HS-27A (cell line): Measurements from ENCODE around the gene LOXL4.

ENCODE experiments used
- DNase-seq: peaks from one replicate; pipeline ENCODE4 v3.0.0-alpha.2; 2012; ENCODE audit warnings: low read depth, missing footprints

The LOXL4 gene

GRCh38 chr10:98295401-98295811 is 27.4 kb upstream of the LOXL4 start:
- no peak for DNase-seq

GRCh38 chr10:98294270-98294627 is 26.3 kb upstream of the LOXL4 start:
- no peak for DNase-seq

- no peak for DNase-seq
Observed at GRCh38 chr10:98293550-98294269, 25.7 kb upstream of the LOXL4 start.

- no peak for DNase-seq
Observed at GRCh38 chr10:98292971-98293370, 25.0 kb upstream of the LOXL4 start.

GRCh38 chr10:98289802-98290209 is 21.8 kb upstream of the LOXL4 start:
- no peak for DNase-seq

- DNase-seq: no peak
Observed at GRCh38 chr10:98287321-98287720, 19.3 kb upstream of the LOXL4 start.

GRCh38 chr10:98286419-98286818 is 18.4 kb upstream of the LOXL4 start:
- no peak for DNase-seq

- no peak for DNase-seq
Observed at GRCh38 chr10:98285416-98285815, 17.4 kb upstream of the LOXL4 start.

- no peak for DNase-seq
Observed at GRCh38 chr10:98276311-98276710, 8.3 kb upstream of the LOXL4 start.

- no peak for DNase-seq
Observed at GRCh38 chr10:98274562-98274961, 6.6 kb upstream of the LOXL4 start.

- no peak for DNase-seq
Observed at GRCh38 chr10:98273057-98273850, 5.3 kb upstream of the LOXL4 start.

- DNase-seq: no peak
Observed at GRCh38 chr10:98272656-98273055, 4.7 kb upstream of the LOXL4 start.

GRCh38 chr10:98272245-98272644 is 4.3 kb upstream of the LOXL4 start:
- no peak for DNase-seq

GRCh38 chr10:98270786-98271185 is 2.8 kb upstream of the LOXL4 start:
- DNase-seq: no peak

GRCh38 chr10:98270073-98270740 is 2.2 kb upstream of the LOXL4 start:
- DNase-seq: no peak

- peak; percentile 61 for DNase-seq
Observed at GRCh38 chr10:98269435-98269912, 1.5 kb upstream of the LOXL4 start.

GRCh38 chr10:98268694-98269431 is 869 bp upstream of the LOXL4 start:
- no peak for DNase-seq

- no peak for DNase-seq
Observed at GRCh38 chr10:98267069-98267893, 713 bp downstream of the LOXL4 start.

- DNase-seq: no peak
Observed at GRCh38 chr10:98266647-98267046, 1.3 kb downstream of the LOXL4 start.

GRCh38 chr10:98265403-98266378 is 2.3 kb downstream of the LOXL4 start:
- no peak for DNase-seq
